Measurements from ENCODE around the gene ISCU.
"Not testable (repeated sequence)": the region's sequence is repeated elsewhere in the genome, so short reads cannot be mapped to it uniquely, and the experiment has no call there.

GRCh38 chr12:108555383-108555782 is 7.0 kb upstream of the ISCU start:
- not testable (repeated sequence) for TF ChIP-seq POLR2A, CTCF, EP300 (IDR thresholded peaks at IDR 0.05)
